Activated CD4-positive, alpha-beta T cell treated with anti-CD3 and anti-CD28 coated beads, Interleukin-2, amount 50 U/mL, for 4 hours (primary cell): ENCODE results near the gene CYP2C18.
"Not testable (repeated sequence)": the region's sequence is repeated elsewhere in the genome, so short reads cannot be mapped to it uniquely, and the experiment has no call there.

Experiments
- DNase-seq, 2 experiments: peaks; one replicate each; pipeline ENCODE4 v3.0.0-alpha.2; 2020

Gene CYP2C18

DNA sequence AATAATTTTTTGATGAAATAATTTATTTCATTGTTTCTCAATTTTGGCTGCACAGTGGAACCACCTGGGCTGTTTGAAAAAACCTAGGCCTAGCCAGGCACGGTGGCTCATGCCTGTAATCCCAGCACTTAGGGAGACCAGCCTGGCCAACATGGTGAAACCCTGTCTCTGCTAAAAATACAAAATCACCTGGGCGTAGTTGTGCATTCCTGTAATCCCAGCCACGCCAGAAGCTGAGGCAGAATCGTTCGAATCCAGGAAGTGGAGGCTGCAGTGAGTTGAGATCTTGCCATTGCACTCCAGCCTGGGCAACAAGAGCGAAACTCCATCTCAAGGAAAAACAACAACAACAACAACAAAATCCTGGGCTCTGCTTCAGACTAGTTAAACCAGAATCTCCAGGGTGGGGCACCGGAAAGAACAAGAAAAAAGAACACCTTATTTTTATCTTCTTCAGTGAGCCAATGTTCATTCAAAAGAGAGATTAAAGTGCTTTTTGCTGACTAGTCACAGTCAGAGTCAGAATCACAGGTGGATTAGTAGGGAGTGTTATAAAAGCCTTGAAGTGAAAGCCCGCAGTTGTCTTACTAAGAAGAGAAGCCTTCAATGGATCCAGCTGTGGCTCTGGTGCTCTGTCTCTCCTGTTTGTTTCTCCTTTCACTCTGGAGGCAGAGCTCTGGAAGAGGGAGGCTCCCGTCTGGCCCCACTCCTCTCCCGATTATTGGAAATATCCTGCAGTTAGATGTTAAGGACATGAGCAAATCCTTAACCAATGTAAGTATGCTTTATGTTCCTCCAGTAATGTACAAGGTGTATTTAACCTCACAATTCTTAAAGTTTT lies at the start of gene CYP2C18:
TSS of gene CYP2C18 (plus strand) at position 516 of the 841 bp plus-strand sequence. CDS start at position 607, 91 bp downstream.
- no peak for DNase-seq

DNA sequence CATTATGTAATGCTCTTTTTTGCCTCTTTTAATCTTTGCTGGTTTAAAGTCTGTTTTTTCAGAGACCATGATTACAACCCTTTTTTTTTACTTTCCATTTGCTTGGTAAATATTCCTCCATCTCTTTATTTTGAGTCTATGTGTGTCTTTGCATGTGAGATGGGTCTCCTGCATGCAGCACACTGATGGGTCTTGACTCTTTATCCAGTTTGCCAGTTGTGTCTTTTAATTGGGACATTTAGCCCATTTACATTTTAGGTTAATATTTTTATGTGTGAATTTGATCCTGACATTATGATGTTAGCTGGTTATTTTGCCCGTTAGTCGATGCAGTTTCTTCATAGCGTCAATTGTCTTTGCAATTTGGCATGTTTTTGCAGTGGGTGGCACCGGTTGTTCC lies 45.4 kb upstream of the CYP2C18 start:
- not testable (repeated sequence) for DNase-seq

DNA sequence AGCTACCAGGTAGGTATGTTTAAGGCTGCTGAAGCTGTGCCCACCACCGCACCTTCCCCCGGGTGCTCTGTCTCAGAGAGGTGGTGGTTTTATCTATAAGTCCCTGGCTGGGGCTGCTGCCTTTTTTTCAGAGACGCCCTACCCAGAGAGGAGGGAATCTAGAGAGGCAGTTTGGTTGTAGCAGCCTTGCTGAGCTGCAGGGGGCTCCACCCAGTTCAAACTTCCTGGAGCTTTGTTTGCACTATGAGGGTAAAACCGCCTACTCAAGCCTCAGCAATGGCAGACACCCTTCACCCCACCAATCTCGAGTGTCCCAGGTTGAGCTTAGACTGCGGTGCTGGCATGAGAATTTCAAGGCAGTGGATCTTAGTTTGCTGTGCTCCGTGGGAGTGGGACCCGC lies 43.6 kb upstream of the CYP2C18 start:
- no peak for DNase-seq

- no peak for DNase-seq
Measured at GRCh38 chr10:94640562-94640961, 43.0 kb upstream of the CYP2C18 start.

GRCh38 chr10:94641480-94641879 lies 42.0 kb upstream of the CYP2C18 start:
- DNase-seq: no peak

DNA sequence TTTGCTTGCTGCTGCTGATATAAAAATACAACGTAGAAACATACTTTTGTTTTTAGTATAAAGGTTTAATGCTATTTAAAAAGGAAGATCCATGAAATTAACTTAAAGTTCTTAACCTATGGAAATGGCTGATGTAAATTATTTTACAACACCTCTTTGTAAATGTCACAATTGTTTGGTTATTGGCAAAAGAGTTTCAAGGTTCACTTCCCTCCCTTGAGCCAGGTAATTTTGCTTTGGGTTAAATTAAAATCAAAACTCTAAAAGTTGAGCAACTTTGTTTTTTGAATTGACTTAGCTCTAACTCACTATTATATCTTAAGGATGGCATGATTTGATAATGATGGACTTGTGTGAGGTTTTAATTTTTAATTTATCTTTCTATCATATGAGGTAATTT lies 39.2 kb upstream of the CYP2C18 start:
- no peak for DNase-seq

GRCh38 chr10:94645285-94645684 lies 38.2 kb upstream of the CYP2C18 start:
- no peak for DNase-seq

GRCh38 chr10:94655201-94655600 lies 28.3 kb upstream of the CYP2C18 start:
- DNase-seq: not testable (repeated sequence)

DNA sequence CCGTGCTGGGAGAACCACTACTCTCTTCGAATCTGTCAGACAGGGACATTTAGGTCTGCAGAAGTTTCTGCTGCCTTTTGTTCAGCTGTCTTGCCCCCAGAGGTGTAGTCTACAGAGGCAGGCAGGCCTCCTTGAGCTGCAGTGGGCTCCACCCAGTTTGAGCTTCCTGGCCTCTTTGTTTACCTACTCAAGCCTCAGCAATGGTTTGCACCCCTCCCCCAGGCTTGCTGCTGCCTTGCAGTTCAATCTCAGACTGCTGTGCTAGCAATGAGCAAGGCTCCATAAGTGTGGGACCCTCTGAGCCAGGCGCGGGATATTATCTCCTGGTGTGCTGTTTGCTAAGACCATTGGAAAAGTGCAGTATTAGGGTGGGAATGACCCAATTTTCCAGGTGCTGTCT lies 20.5 kb upstream of the CYP2C18 start:
- not testable (repeated sequence) for DNase-seq

GRCh38 chr10:94666391-94667102 lies 17.0 kb upstream of the CYP2C18 start:
- no peak for DNase-seq

DNA sequence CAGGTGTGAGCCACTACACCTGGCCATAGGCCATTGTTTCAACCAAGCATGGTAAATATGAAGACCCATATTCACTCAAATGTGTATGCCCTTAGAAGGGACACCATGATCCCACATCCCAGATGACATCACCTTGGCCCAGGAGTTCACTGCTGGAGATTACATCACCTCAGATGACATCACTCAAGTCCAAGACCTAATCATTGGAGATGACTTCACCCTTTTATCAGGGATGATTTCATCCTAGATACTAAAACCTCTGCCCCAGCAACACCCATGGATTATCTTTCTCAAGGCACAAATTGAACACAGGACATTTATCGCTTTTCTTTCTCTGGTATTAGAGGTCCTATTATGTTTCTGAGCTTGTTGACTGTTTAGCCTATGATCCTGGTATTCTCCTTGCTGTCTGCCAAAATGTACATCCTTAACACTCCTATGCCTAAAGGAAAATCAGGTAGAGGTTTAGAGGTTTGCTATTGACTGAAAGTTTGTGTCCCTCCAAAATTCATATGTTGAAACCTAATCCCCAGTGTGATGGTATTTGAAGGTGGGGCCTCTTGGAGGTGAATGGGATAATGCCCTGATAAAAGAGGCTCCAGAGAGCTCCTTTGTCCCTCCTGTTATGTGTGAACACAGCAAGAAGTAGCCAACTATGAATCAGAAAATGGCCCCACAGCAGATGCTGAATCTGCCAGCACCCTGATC lies 9.8 kb upstream of the CYP2C18 start:
- no peak for DNase-seq

DNA sequence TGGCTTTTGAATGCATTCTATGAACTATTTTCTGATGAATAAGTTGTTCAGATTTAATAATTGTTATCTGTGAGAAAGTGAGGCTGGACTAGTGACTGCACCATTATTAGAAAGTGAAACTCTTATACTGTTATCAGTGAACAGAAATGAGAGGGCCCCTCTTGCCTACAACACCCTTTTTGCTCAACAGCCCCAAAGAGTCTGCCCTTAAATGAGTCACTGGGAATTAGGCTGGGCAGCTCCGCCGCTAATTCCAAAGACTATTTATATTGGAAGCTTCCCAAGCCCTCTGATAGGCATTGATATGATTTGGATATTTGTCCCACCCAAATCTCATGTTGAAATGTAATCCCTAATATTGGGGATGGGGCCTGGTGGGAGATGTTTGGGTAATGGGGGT lies 7.0 kb upstream of the CYP2C18 start:
- DNase-seq: no peak

GRCh38 chr10:94677691-94678090 lies 5.8 kb upstream of the CYP2C18 start:
- DNase-seq: no peak

- DNase-seq: no peak
Measured at GRCh38 chr10:94678475-94678874, 5.1 kb upstream of the CYP2C18 start.

DNA sequence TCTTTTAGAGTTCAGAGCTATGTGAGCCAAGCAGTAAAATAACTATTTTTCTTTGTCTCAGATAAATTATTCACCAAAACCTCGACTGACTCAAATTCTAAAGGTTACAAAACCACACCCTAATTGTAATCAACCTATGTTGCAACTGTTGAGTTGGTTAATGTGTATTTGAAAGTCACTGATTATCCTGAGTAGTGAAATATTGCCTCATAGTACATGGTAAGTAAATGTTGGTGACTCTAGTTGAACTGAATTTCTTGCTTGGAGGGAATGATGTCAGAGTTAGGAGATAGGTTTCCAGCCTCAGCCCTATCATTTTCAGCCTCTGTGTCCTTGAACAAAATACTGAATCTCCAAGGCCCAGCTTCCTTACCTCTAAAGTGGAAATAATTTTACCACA lies 3.0 kb upstream of the CYP2C18 start:
- DNase-seq: no peak

GRCh38 chr10:94682636-94683035 lies 893 bp upstream of the CYP2C18 start:
- DNase-seq: not testable (repeated sequence)

GRCh38 chr10:94687625-94688248 lies 4.2 kb downstream of the CYP2C18 start:
- no peak for DNase-seq

GRCh38 chr10:94706089-94706488 lies 22.6 kb downstream of the CYP2C18 start:
- no peak for DNase-seq

DNA sequence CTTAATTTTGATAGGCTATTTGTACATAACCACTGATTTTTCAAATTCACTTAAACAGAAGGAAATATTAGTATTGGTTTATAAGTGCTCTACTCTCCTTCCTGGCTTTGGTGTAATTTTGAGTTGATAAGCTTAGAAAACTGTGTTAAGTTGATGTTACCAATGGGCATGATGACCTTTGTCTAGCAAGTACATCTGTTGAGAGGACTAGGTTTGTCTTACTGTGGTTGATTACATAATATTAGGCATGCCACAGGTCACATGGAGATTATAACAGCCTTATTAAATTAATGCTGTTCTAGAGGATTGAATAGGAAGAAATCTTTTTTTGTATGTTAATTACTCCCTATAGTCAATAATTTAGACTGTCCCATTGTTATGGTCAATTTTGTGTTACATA lies 27.0 kb downstream of the CYP2C18 start:
- no peak for DNase-seq

DNA sequence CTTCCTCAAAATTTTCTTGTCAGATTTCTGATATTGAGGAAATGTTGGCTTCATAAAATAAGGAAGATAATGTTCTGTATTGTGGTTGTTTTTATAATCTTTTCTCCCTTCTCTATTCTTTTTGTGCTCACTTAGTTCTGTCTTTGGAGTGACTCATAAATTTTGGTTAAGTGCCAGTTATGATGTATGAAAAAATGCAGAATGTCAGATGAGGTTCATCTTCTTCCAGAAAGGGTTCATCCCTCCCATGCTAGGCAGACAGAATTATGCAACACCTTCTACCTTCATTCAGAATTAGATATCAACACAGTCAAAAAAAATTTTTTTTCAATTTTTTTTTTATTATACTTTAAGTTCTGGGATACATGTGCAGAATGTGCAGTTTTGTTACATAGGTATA lies 42.3 kb downstream of the CYP2C18 start:
- DNase-seq: no peak

GRCh38 chr10:94735197-94735596 lies 51.7 kb downstream of the CYP2C18 start:
- DNase-seq: no peak

- DNase-seq: no peak
Measured at GRCh38 chr10:94738588-94738987, 55.1 kb downstream of the CYP2C18 start.

- no peak for DNase-seq
Measured at GRCh38 chr10:94747137-94747536, 63.6 kb downstream of the CYP2C18 start.
